ENCODE data around the gene ATAD2B.
"Not testable (repeated sequence)": the region's sequence is repeated elsewhere in the genome, so short reads cannot be mapped to it uniquely, and the experiment has no call there.

ATAD2B gene

GRCh38 chr2:23926750-23927571 is at the start of gene ATAD2B:
Gene ATAD2B, minus strand, starts transcription at chr2:23927123. Its CDS starts 353 bp downstream, at chr2:23926770.
- DNase-seq = peak; percentile 95 to 98

- DNase-seq = no peak
Observed at GRCh38 chr2:23967846-23968245, 40.9 kb upstream of the ATAD2B start.

DNA sequence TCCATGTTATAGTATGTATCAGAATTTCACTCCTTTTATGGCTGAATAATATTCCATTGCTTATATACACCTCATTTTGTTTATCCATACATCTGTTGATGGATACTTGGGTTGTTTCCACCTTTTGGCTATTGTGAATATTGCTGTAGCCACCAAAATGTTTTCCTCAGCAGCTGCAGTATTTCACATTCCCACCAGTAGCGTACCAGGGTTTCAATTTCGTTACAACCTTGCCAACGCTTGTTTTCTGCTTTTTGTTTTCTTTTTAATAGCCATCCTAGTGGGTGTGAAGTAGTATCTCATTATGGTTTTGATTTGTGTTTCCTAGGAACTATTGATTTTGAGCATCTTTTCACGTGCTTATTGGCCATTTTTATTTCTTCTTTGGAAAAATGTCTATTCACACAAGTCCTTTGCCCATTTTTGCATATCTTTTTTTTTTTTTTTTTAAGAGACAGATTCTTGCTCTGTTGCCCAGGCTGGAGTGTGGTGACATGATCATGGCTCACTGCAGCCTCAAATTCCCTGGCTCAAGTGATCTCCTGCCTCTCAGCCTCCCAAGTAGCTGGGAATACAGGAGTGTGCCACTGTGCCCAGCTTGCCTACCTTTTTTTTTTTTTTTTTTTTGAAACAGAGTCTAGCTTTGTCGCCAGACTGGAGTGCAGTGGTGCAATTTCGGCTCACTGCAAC is 27.5 kb upstream of the ATAD2B start:
- DNase-seq = no peak

DNA sequence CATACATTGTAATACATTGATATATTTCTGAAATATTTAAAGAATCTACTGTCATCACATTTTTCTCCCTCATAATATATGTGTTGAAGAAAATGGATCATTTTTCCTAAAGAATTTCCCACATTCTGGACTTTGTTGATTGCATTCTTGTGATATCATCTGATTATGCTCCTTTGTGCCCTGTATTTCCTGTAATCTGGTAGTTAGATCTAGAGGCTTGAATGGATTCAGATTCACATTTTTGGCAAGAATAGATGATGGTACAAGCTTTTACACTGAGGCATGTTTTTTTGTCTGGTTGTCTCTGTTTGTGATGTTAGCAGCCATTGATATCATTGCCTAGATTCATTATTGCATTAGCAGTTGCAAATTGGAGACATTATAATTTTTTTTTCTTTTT is 26.7 kb upstream of the ATAD2B start:
- no peak for DNase-seq

- not testable (repeated sequence) for DNase-seq
Observed at GRCh38 chr2:23952558-23952957, 25.6 kb upstream of the ATAD2B start.

GRCh38 chr2:23947350-23947749 is 20.4 kb upstream of the ATAD2B start:
- no peak for DNase-seq

GRCh38 chr2:23944976-23945375 is 18.1 kb upstream of the ATAD2B start:
- no peak for DNase-seq

DNA sequence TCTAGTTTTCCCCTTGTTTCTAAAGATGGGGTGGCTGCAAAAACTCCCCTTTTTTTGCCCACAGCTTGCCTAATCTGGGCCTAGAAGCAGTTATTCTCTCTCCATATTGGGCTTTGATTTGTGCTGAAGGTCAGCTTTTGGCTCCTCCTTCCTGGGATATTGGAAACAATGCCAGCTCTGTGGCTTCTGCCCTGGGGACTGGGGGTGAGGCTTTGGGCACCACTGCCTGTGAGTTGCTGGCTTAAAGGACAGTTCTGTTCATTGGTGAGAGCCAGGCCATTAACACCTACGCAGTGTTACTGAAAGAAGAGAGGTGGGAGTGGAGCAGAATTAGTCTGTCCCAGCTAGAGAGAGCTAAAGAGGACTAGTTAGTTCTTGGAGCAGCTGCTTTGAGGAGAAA is 17.6 kb upstream of the ATAD2B start:
- DNase-seq = no peak

DNA sequence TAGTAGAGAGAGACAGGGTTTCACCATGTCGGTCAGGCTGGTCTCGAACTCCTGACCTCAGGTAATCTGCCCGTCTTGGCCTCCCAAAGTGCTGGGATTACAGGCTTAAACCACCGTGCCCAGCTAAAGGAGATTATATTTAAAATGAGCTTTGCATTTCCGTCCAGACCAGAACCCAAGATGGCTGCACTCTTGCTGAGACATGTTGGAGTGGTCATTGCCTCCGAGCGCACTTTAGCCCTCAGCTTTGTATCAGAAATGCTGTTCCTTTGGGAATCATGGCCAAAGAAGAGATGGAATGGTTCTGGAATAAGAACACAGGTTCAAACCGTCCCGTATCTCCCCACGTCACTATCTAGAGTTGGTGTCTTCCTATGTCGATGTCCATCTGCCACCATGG is 16.7 kb upstream of the ATAD2B start:
- DNase-seq = no peak

DNA sequence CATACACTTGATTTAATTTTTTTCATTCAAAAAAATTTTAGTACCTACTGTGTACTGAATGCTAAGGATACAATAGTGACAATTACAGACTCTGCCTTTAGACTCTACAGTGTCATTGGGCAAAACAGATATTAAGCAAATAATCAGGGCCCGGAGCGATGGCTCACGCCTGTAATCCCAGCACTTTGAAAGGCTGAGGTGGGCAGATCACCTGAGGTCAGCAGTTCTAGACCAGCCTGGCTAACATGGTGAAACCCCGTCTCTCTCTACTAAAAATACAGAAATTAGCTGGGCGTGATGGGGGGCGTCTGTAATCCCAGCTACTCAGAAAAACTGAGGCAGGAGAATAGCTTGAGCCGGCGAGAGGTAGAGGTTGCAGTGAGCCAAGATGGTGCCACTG is 14.7 kb upstream of the ATAD2B start:
- no peak for DNase-seq

GRCh38 chr2:23940718-23941620 is 14.0 kb upstream of the ATAD2B start:
- peak in 1 of 2 experiments; percentile 66 for DNase-seq

DNA sequence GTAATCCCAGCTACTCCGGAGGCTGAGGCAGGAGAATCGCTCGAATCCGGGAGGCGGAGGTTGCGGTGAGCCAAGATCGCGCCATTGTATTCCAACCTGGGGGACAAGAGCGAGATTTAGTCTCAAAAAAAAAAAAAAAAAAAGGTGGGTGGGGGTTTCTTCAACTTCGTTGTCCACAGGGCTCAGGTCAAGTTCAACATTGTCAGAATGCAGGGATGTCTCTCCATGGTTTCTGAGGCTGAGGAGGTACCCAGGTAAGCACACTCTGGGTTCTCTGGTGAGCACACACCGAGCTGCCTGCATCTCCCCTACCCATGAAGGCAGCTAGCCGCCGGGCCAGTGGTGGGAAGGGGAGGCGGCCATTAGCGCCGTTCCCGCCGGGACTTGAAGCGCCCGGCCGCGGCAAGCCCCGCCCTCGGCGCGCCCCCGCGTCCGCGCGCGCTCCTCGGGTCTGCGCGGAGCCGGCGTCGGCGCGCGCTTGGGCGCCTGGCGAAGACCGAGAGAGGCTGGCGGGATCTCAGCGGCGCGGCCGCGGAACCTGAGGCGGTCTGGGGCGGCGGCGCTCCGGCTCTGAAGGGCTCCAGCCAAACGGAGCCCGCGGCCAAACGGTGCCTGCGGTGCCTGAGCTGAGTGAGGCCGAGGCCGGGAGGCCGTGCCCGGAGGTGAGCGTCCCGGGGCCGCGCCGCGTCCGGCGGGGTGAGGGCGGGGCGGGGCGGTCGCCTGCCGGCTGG is 13.2 kb upstream of the ATAD2B start, which contains the start of gene UBXN2A:
UBXN2A (plus strand) TSS at position 477 of the 731 bp plus-strand sequence. CDS start 17,852 bp downstream, outside the sequence.
- peak; percentile 82 to 86 for DNase-seq

DNA sequence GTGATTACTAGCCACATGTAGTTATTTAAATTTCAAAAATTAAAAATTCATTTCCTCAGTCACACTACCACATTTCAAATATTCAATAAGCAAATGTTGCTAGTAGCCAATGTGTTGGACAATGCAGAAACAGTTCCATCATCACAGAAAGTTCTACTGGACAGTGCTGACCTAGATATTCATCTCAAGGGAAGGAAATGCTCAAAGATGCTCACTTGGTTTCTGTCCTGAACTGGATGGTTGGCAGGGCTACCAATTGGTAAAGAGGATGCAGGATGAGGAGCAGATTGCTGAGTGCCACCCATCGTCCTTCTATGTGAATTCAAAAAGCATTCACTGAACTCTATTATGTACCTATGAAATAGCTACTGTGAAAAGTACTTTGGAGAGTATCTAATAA is 7.3 kb upstream of the ATAD2B start:
- no peak for DNase-seq

DNA sequence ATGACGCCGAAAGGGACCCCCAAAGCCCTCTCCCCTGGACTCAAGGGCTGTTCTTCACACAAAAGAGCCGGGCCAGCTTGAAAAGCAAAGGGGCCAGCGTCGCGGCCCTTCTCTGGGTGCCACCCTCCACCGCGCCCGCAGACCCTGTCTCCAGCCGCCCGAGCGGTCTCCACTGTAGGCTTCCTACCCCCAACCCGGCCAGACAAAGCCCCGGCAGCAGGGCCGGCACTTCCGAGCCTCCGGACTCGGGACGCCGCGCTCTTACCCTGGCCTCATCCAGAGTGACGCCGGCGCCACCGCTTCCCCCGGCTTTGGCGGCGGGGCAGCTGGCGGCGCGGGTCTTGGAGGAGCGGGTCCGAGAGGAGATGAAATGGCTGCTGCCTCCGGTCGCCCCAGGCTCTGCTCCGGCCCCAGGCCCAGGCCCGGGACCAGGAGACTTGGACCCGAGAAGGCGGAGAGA is 603 bp downstream of the ATAD2B start:
- peak; percentile 76 for DNase-seq

- no peak for DNase-seq
Observed at GRCh38 chr2:23925702-23926289, 1.1 kb downstream of the ATAD2B start.

DNA sequence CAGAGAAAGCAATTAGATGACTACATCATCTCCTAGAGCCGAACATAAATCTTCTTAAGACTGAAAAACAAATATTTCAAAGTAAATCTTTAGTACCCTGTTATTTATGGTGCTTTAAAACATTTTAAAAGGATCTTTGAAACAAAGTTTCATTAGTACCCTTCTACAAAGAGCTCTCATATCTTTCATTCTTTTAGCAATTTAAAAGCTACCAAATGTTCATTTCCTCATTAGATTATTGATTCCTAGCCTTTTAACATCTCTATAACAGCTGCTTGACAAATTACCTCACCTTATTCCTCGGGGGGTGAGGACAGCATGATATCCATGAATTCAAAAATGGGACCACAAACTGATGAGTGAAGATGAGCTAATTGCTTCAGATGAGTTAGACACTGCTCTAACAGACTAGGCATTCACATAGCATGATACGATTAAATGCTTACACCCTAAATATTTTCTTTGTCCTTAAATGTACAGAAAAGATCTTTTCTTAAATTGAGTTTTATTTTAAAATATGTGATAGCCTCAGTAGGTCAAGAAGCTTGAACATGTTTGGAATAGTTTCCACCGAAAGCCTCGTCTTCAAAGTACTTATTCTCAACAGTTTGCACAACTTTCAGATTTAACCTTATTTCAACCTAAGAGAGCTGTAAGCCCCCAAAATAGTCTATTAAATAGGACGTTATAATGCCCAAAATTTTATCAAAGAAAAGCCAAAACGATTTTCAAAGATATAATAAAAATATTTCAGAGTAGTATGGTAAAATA is 2.1 kb downstream of the ATAD2B start:
- DNase-seq = no peak

DNA sequence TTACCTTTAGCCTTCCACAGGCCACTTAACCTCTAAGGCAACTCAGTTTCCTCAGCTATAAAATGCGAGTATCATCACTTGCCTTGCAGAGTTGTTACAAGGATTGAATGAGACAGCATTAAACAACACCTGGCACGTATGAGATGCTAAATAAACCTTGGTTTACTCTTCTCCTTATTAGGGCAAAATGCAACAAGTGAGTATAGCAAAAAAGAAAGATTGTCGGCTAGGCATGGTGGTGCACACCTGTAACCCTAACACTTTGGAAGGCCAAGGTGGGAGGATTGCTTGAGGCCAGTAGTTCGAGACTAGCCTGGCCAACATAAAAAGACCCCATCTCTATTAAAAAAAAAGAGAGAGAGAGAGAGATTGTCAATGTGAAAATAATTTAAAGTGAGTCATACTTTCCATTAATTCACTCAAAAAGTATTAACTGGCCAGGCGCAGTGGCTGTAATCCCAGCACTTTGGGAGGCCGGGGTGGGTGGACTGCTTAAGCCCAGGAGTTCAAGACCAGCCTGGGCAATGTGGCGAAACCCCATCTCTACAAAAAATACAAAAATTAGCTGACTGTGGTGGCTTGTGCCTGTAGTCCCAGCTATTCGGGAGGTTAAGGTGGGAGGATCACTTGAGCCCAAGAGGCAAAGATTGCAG is 8.0 kb downstream of the ATAD2B start:
- no peak for DNase-seq

DNA sequence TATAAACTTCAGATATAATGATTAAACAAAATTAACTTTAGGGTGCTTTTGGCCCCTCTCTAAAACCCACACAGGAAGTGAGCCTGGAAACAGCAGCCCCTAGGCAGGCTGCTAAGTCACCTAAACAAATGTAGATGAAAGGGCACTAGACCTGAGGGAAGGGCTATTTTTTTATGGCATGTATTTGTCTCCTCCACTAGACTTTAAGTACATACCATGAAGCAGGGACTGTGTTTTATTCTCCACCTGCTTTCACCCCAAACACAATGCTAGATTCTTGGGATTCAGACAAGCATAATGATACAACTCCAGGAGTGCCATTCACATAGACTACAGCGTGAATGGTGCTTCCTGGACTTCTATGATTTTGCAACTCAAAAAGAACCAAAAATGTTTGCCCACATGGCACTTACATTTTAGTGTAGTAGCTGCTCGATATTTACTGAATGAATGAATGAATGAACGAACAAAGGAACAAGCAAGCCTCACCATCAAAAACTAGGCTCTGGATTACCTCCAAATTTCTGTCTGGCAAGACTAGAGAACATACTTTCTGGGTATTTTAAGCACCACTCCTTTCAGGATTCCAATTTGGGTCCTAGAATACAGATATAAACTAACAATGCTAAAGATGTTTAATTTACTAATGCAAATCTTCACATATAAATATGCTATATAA is 10.1 kb downstream of the ATAD2B start:
- DNase-seq = no peak

DNA sequence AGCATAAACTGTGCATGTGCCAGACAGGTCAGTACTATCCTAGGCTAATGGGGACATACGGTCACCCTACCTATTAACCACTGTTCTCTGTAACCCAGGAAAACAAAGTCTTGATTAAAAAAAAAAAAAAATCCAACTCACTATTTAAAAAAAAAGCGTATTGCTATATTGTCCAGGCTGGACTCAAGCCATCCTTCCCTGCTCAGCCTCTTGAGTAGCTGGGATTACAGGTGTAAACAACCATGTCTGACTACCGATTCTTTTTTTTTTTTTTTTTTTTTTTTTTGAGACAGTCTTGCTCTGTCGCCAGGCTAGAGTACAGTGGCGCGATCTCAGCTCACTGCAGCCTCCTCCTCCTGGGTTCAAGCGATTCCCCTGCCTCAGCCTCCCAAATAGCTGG is 11.6 kb downstream of the ATAD2B start:
- DNase-seq = no peak

DNA sequence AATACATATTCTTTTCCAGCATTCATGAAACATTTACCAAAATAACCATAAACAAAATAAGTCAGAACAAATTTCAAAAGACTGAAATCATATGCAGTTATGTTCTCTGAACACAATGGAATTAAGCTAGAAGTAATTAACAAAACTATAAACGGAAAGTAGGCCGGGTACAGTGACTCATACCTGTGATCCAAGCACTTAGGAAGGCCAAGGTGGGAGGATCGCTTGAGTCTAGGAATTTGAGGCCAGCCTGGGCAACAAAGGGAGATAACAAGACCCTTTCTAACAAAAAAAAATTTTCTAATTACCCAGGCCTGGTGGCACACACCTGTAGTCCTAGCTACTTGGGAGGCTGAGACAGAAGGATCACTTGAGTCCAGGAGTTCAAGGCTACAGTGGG is 14.9 kb downstream of the ATAD2B start:
- no peak for DNase-seq

Data from activated T-cell treated with anti-CD3 and anti-CD28 coated beads, Interleukin-2, amount 50 U/mL, for 48 hours (primary cell).